Stimulated activated memory B cell treated with anti-CD40 and anti-IgM and Interleukin-4, amounts not matched to agents 10 μg/mL and 1 μg/mL and 100 μg/mL, for 72 hours (primary cell): ENCODE results near the gene NHSL1.

Experiments
- ATAC-seq: fragments of 150-1000 bp; cut with Tn5 transposase; 2 replicates; pipeline ENCODE4 v1.10.0; 2021
- H3K27ac Mint-ChIP-seq: one replicate; pipeline ENCODE4 v1.8.0; 2022; ENCODE audit warnings: mild to moderate bottlenecking, mixed read lengths
- H3K27me3 Mint-ChIP-seq: one replicate; pipeline ENCODE4 v1.8.0; 2022; ENCODE audit warnings: mixed read lengths
- H3K36me3 Mint-ChIP-seq: one replicate; pipeline ENCODE4 v1.8.0; 2022; ENCODE audit warnings: mixed read lengths
- H3K4me1 Mint-ChIP-seq: one replicate; pipeline ENCODE4 v1.8.0; 2022; ENCODE audit warnings: mixed read lengths
- H3K4me3 Mint-ChIP-seq: one replicate; pipeline ENCODE4 v1.8.0; 2022; ENCODE audit warnings: mild to moderate bottlenecking, moderate library complexity, mixed read lengths
- H3K9me3 Mint-ChIP-seq: one replicate; pipeline ENCODE4 v1.8.0; 2022; ENCODE audit warnings: mixed read lengths

The NHSL1 gene

DNA sequence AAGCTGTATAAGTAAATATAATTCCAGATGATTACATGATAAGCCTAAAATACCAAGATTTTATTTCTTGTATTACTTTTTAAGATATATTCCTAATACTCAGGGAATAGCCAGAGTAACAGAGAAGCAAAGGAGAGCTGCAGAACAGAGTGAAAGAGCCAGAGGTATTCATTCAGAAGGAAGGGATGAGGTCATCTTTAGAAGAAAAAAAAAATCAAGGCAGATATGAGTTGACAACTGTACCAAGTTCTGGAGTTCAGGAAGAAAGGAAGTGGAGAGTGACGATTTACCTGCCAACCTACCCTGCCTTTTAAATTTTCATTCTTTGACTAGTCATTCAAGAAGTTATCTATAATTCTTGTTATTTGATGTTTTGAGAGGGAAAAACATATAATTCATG, 28.8 kb upstream of the NHSL1 start:
- no peak overlapping the region for H3K4me3 Mint-ChIP-seq

DNA sequence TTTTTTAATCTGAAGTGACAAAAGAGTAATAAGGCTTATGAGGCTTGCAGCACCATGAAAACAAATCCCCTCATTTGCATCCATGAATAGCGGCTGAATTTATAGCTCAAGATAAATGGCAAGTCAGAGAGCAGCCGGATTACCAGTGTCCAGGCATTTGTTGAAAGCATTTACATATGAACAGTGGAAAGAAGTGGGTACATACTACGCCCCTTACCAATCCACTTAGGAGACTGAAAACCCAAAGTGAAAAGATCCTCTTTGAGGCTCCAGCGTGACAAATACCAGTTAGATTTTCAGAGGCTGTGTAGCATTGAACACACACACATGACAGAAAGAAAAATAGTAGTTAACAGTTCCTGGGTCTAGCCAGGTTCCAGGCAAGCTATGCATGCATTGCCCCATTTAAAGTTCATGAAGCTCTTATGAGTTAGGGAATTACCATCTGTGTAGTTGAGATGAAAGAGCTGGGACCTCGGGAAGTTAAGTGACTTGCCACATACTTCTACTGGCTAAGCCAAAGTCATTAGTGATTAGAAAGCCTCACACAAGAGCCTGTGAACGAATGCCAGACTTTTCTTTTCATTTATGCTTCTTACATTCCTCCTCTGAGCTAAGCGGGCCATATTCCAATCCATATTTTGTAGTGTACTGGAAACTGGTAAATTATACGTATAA, 28.3 kb upstream of the NHSL1 start:
- no peak overlapping the region for H3K4me3 Mint-ChIP-seq
- peaks cover 32% of the 10 kb centered on the region for H3K27me3 Mint-ChIP-seq
- ATAC-seq: no peak
- no peaks in the 10 kb centered on the region for H3K4me1 Mint-ChIP-seq
- no peaks in the 10 kb centered on the region for H3K9me3 Mint-ChIP-seq
- H3K27ac Mint-ChIP-seq: no peak overlapping the region
- H3K36me3 Mint-ChIP-seq: no peaks in the 10 kb centered on the region

More for the DNA sequence above, 28.8 kb upstream of the NHSL1 start:
- Mint-ChIP-seq H3K9me3 (no peaks in the 10 kb centered on the region), H3K4me1 (no peaks in the 10 kb centered on the region), H3K27ac (no peak overlapping the region), H3K36me3 (no peaks in the 10 kb centered on the region), H3K27me3 (peaks cover 37% of the 10 kb centered on the region)
- ATAC-seq: no peak

DNA sequence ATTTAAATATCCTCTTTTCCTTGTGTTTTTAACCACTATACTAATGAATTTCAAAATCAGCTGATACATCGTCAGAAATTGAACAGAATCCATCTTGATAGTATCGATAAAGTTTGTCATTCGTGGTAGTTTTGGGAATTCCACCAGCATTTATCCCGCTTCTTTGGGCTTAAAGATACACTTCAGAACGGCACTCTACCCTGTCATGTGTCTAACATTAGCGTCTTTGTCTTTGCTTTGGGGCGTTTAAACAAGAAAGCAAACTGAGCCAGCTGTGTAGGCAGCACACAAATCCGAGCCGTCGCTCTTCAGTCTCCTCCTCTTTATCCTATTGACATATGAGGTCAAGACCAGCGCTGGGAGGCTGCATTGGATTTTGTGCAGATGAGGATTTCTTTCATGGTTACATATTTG, 27.5 kb upstream of the NHSL1 start:
- Mint-ChIP-seq H3K27me3 (peaks cover 30% of the 10 kb centered on the region), H3K36me3 (no peaks in the 10 kb centered on the region), H3K27ac (no peak overlapping the region), H3K4me3 (no peak overlapping the region), H3K9me3 (no peaks in the 10 kb centered on the region), H3K4me1 (no peaks in the 10 kb centered on the region)
- ATAC-seq: no peak

DNA sequence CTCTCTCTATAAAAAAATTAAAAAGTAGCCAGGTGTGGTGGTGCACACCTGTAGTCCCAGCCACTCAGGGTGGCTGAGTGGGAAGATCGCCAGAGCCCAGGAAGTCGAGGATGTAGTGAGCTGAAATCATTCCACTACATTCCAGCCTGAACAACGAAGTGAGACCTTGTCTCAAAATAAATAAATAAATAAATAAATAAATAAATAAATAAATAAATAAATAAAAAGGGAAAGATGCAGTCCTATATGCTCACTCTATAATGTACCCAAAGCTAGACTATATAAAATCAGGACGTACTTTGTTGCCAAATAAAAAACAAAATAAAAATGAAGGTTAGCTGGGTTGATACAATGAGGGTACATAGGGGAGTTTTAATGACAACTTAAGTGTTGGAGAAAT, 26.1 kb upstream of the NHSL1 start:
- Mint-ChIP-seq H3K4me3 (no peak overlapping the region), H3K36me3 (no peaks in the 10 kb centered on the region)

DNA sequence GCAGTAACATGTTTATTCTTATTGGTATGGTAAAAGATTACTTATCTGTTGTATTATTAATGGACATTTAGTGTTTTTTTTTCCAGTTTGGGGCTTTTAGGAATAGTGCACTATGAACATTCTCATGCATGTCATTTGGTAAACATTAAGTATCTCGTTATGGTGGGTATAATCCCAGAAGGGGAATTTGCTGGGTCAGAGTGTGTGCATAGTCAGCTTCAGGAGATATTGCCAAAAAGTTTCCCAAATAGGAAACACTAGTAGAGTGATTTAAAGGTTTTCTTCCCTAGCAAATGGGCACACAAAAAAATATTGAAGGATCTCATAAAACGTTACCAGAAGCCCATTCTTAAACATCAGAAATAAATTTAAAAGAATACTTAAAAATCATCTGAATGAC, 25.2 kb upstream of the NHSL1 start:
- Mint-ChIP-seq H3K4me1 (no peaks in the 10 kb centered on the region), H3K4me3 (no peak overlapping the region)

More for the DNA sequence above, 26.1 kb upstream of the NHSL1 start:
- no peak for ATAC-seq
- H3K27ac Mint-ChIP-seq: no peak overlapping the region
- no peaks in the 10 kb centered on the region for H3K9me3 Mint-ChIP-seq
- peaks cover 34% of the 10 kb centered on the region for H3K27me3 Mint-ChIP-seq
- no peaks in the 10 kb centered on the region for H3K4me1 Mint-ChIP-seq

DNA sequence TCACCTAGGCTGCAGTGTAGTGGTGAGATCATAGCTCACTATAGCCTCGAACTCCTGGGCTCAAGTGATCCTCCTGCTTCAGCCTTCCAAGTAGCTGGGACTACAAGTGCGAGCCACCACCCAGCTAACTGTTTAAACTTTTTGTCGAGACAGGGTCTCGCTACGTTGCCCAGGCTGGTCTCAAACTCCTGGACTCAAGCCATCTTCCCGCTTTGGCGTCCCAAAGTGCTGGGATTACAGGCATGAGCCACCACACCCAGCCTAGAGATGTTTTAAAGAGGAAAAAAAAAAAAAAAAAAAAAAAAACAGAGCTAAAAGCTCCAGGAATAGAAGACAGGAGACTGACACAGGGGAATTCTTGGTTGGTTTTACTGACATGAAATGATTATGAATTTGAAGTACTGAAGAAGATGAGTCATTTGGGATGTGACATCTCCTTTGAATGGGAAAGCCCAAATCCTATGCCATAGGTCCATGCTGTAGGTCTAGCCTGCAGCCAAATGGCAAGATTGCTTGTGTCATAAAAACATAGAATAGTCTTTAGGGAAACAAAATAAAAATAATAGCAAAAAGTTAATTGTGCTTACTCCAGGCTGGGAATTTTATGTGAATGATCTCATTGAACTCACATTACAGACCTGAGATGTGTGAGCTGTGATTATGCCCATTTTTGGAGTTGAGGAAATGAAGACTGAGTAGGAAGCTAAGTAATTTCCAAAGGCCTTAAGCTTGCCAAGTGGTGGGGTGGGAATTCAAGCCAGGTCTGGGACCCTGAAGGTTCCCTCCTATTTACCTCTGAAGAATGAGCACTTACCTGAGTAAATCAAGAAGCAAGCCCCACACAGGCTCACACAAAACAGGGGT, 24.3 kb upstream of the NHSL1 start:
- H3K36me3 Mint-ChIP-seq: no peaks in the 10 kb centered on the region
- no peak overlapping the region for H3K4me3 Mint-ChIP-seq
- H3K27ac Mint-ChIP-seq: no peak overlapping the region
- no peaks in the 10 kb centered on the region for H3K9me3 Mint-ChIP-seq
- peaks cover 36% of the 10 kb centered on the region for H3K27me3 Mint-ChIP-seq
- no peak for ATAC-seq
- no peaks in the 10 kb centered on the region for H3K4me1 Mint-ChIP-seq

More for the DNA sequence above, 25.2 kb upstream of the NHSL1 start:
- Mint-ChIP-seq H3K36me3 (no peaks in the 10 kb centered on the region), H3K27me3 (peaks cover 36% of the 10 kb centered on the region), H3K27ac (no peak overlapping the region), H3K9me3 (no peaks in the 10 kb centered on the region)
- no peak for ATAC-seq

- H3K9me3 Mint-ChIP-seq: peaks cover 3% of the 10 kb centered on the region
- no peak overlapping the region for H3K4me3 Mint-ChIP-seq
- H3K36me3 Mint-ChIP-seq: no peaks in the 10 kb centered on the region
- H3K27ac Mint-ChIP-seq: no peak overlapping the region
- H3K4me1 Mint-ChIP-seq: no peaks in the 10 kb centered on the region
- no peak for ATAC-seq
- H3K27me3 Mint-ChIP-seq: peaks cover 43% of the 10 kb centered on the region
Measured at GRCh38 chr6:138522611-138523010, 23.3 kb upstream of the NHSL1 start.

GRCh38 chr6:138521790-138522189, 22.5 kb upstream of the NHSL1 start:
- no peak for ATAC-seq
- H3K27ac Mint-ChIP-seq: no peak overlapping the region
- H3K4me1 Mint-ChIP-seq: no peaks in the 10 kb centered on the region
- no peak overlapping the region for H3K4me3 Mint-ChIP-seq
- H3K9me3 Mint-ChIP-seq: peaks cover 4% of the 10 kb centered on the region
- H3K27me3 Mint-ChIP-seq: peaks cover 46% of the 10 kb centered on the region
- H3K36me3 Mint-ChIP-seq: no peaks in the 10 kb centered on the region

GRCh38 chr6:138520463-138520862, 21.2 kb upstream of the NHSL1 start:
- Mint-ChIP-seq H3K4me3 (no peak overlapping the region), H3K36me3 (no peaks in the 10 kb centered on the region), H3K4me1 (no peaks in the 10 kb centered on the region), H3K27me3 (peaks cover 48% of the 10 kb centered on the region), H3K9me3 (peaks cover 4% of the 10 kb centered on the region), H3K27ac (no peak overlapping the region)
- no peak for ATAC-seq

DNA sequence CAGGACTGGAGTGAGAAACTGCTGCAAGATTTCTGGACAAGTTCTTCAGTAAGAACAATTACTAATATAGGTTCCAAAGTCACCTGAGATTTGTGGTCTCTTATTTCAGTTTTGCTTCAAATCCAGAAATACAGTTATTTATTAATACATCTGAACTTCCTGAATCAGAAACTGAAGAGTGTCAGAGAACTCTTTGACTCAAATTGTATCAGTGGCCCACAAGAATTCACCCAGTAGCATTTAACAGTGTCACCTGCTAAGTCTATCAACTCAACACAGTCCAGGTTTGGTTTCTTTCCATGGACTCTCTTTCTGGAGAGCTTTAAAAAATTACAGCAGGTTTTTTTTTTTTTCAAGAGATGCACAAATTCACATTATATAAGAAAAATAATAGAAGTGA, 18.8 kb upstream of the NHSL1 start:
- no peak for ATAC-seq
- Mint-ChIP-seq H3K36me3 (no peaks in the 10 kb centered on the region), H3K4me1 (no peaks in the 10 kb centered on the region), H3K9me3 (peaks cover 4% of the 10 kb centered on the region), H3K27me3 (peaks cover 54% of the 10 kb centered on the region), H3K4me3 (no peak overlapping the region), H3K27ac (no peak overlapping the region)

- no peaks in the 10 kb centered on the region for H3K36me3 Mint-ChIP-seq
- H3K4me3 Mint-ChIP-seq: no peak overlapping the region
- H3K9me3 Mint-ChIP-seq: peaks cover 4% of the 10 kb centered on the region
- H3K4me1 Mint-ChIP-seq: no peaks in the 10 kb centered on the region
- H3K27me3 Mint-ChIP-seq: peaks cover 58% of the 10 kb centered on the region
- H3K27ac Mint-ChIP-seq: no peak overlapping the region
- peak; percentile 84 for ATAC-seq
Measured at GRCh38 chr6:138517635-138518034, 18.3 kb upstream of the NHSL1 start.

- Mint-ChIP-seq H3K9me3 (peaks cover 4% of the 10 kb centered on the region), H3K4me3 (no peak overlapping the region)
Measured at GRCh38 chr6:138515657-138516248, 16.5 kb upstream of the NHSL1 start.

GRCh38 chr6:138514860-138515540, 15.7 kb upstream of the NHSL1 start:
- Mint-ChIP-seq H3K27me3 (peaks cover 57% of the 10 kb centered on the region), H3K27ac (no peak overlapping the region), H3K4me1 (no peaks in the 10 kb centered on the region), H3K9me3 (peaks cover 4% of the 10 kb centered on the region), H3K36me3 (no peaks in the 10 kb centered on the region), H3K4me3 (no peak overlapping the region)
- no peak for ATAC-seq

More at GRCh38 chr6:138515657-138516248, 16.5 kb upstream of the NHSL1 start:
- peaks cover 62% of the 10 kb centered on the region for H3K27me3 Mint-ChIP-seq
- no peaks in the 10 kb centered on the region for H3K36me3 Mint-ChIP-seq
- no peaks in the 10 kb centered on the region for H3K4me1 Mint-ChIP-seq
- no peak for ATAC-seq
- no peak overlapping the region for H3K27ac Mint-ChIP-seq

DNA sequence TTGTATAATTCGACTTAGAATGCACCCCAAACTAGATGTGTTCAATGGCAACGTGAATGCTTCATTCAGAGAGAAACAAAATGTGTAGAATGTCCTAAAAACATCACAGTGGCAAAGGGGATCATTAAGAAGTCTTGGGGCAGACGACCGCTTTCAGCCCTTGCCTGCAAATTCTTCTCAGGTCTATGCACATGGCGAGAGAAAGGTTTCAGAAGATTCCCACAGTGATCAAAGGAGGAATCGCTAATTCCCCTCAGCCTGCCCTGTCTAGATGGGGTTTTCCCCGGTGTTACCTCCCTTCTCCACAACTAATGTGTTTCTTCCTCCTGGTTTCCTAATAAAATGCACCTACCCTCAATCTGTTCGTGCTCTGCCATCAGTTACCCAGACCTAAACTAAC, 13.3 kb upstream of the NHSL1 start:
- Mint-ChIP-seq H3K27me3 (peaks cover 50% of the 10 kb centered on the region), H3K9me3 (peaks cover under 1% of the 10 kb centered on the region), H3K36me3 (no peaks in the 10 kb centered on the region), H3K4me3 (no peak overlapping the region), H3K4me1 (no peaks in the 10 kb centered on the region), H3K27ac (no peak overlapping the region)
- ATAC-seq: no peak

DNA sequence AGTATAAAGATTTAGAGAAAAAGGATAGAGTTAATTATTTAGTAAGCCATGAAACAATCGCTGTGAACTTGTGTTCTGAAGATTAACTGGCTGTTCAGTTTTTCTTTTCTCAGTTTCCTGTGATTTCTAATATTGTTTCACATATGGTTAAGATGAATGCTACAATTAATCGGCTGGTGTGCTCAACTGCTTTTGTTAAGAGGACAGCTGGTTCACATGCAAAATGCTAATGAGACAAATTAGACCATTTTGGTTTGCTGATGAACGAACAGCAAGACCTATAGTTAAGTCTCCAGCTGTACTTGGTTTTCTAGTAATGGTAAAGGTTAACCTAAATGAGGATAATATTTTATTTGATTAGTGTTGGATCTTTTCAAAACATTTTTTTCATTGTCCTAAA, 10.8 kb upstream of the NHSL1 start:
- ATAC-seq: no peak
- no peak overlapping the region for H3K4me3 Mint-ChIP-seq
- no peaks in the 10 kb centered on the region for H3K9me3 Mint-ChIP-seq
- no peaks in the 10 kb centered on the region for H3K4me1 Mint-ChIP-seq
- peaks cover 33% of the 10 kb centered on the region for H3K27me3 Mint-ChIP-seq
- H3K36me3 Mint-ChIP-seq: no peaks in the 10 kb centered on the region
- no peak overlapping the region for H3K27ac Mint-ChIP-seq
